Panc1 (cell line): ENCODE data around the gene CAPZA2.

ENCODE experiments used
- CTCF ChIP-seq: fragments of 450-650 bp; IDR thresholded peaks from 2 replicates; pipeline ENCODE4 v1.5.1; 2017; ENCODE audit warnings: mild to moderate bottlenecking
- POLR2AphosphoS5 ChIP-seq: IDR thresholded peaks from 2 replicates; pipeline ENCODE4 v1.6.1; 2012; ENCODE audit warnings: mild to moderate bottlenecking, low read depth, low read length, moderate library complexity
- REST ChIP-seq, 2 experiments: IDR thresholded peaks; 2 replicates each; pipeline ENCODE4 v1.6.1; 2011 to 2012; ENCODE audit warnings: low read depth in 2 of 2, control low read depth in 1 of 2, low read length in 1 of 2, mild to moderate bottlenecking in 1 of 2, moderate library complexity in 1 of 2; ENCODE audit not compliant: insufficient read depth in 1 of 2
- TCF7L2 ChIP-seq: IDR thresholded peaks from 2 replicates; pipeline ENCODE4 v1.6.1; 2011; ENCODE audit warnings: mild to moderate bottlenecking, low read depth, low read length, inconsistent platforms

GRCh38 chr7:116824449-116824848, 37.9 kb upstream of the CAPZA2 start:
- no peak for TF ChIP-seq CTCF
- no peak for TF ChIP-seq REST (IDR thresholded peaks at IDR 0.05; ENCODE audit: insufficient read depth in 1 of 2, low read depth in 2 of 2, low read length in 1 of 2)
- no peak for TF ChIP-seq TCF7L2
- no peak for TF ChIP-seq POLR2AphosphoS5
